ENCODE results near the gene PKDREJ. TPM values are rescaled to one million over a fixed set of nuclear protein-coding genes. Genes with fewer than 3 reads are reported as not detected.

Gene PKDREJ
- total and polyA plus RNA-seq, 2 experiments from 2014 or later: not detected

DNA sequence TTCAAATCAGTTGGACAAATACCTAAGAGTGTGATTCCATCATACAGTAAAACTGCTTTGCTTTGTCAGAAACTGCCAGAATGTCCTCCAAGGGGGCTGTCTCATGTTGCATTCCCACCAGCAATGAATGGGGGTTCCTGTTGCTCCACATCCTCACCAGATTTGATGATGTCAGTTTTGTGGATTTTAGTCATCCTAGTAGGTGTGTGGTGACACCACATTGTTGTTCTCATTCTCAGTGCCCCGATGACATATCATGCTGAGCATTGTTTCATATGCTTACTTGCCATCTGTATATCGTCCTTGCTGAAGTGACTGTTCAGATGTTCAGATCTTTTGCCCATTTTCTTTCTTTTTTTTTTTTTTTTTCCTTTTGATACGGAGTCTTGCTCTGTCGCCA is 50.1 kb downstream of the PKDREJ start:
- DNase-seq (ENCODE audit: low spot score) (no peak), ATAC-seq (no peak)
- no peak overlapping the region for H3K4me2 ChIP-seq
- TF ChIP-seq EZH2 (IDR thresholded peaks at IDR 0.05; ENCODE audit: low read depth, unreplicated experiment): no peak
- TF ChIP-seq POLR2AphosphoS5 (IDR thresholded peaks at IDR 0.05; ENCODE audit: low read depth): no peak
- no peak for TF ChIP-seq STAT1 (IDR thresholded peaks at IDR 0.05; ENCODE audit: unreplicated experiment)
- TF ChIP-seq, protein P1, sequence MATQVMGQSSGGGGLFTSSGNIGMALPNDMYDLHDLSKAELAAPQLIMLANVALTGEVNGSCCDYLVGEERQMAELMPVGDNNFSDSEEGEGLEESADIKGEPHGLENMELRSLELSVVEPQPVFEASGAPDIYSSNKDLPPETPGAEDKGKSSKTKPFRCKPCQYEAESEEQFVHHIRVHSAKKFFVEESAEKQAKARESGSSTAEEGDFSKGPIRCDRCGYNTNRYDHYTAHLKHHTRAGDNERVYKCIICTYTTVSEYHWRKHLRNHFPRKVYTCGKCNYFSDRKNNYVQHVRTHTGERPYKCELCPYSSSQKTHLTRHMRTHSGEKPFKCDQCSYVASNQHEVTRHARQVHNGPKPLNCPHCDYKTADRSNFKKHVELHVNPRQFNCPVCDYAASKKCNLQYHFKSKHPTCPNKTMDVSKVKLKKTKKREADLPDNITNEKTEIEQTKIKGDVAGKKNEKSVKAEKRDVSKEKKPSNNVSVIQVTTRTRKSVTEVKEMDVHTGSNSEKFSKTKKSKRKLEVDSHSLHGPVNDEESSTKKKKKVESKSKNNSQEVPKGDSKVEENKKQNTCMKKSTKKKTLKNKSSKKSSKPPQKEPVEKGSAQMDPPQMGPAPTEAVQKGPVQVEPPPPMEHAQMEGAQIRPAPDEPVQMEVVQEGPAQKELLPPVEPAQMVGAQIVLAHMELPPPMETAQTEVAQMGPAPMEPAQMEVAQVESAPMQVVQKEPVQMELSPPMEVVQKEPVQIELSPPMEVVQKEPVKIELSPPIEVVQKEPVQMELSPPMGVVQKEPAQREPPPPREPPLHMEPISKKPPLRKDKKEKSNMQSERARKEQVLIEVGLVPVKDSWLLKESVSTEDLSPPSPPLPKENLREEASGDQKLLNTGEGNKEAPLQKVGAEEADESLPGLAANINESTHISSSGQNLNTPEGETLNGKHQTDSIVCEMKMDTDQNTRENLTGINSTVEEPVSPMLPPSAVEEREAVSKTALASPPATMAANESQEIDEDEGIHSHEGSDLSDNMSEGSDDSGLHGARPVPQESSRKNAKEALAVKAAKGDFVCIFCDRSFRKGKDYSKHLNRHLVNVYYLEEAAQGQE (IDR thresholded peaks at IDR 0.05; ENCODE audit: unreplicated experiment): no peak
- TF ChIP-seq EZH2phosphoT487 (IDR thresholded peaks at IDR 0.05; ENCODE audit: unreplicated experiment): no peak
- TF ChIP-seq ZNF114 (CRISPR knock-in tag; IDR thresholded peaks at IDR 0.05): no peak
- no peak for TF ChIP-seq NANOG (IDR thresholded peaks at IDR 0.05; ENCODE audit: borderline replicate concordance)
- TF ChIP-seq, protein P2, sequence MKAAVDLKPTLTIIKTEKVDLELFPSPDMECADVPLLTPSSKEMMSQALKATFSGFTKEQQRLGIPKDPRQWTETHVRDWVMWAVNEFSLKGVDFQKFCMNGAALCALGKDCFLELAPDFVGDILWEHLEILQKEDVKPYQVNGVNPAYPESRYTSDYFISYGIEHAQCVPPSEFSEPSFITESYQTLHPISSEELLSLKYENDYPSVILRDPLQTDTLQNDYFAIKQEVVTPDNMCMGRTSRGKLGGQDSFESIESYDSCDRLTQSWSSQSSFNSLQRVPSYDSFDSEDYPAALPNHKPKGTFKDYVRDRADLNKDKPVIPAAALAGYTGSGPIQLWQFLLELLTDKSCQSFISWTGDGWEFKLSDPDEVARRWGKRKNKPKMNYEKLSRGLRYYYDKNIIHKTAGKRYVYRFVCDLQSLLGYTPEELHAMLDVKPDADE (IDR thresholded peaks at IDR 0.05): no peak
- no peak for TF ChIP-seq ZNF331 (CRISPR knock-in tag; IDR thresholded peaks at IDR 0.05; ENCODE audit: low read depth)
- TF ChIP-seq JUNB (IDR thresholded peaks at IDR 0.05; ENCODE audit: unreplicated experiment): no peak
- TF ChIP-seq, protein P3, sequence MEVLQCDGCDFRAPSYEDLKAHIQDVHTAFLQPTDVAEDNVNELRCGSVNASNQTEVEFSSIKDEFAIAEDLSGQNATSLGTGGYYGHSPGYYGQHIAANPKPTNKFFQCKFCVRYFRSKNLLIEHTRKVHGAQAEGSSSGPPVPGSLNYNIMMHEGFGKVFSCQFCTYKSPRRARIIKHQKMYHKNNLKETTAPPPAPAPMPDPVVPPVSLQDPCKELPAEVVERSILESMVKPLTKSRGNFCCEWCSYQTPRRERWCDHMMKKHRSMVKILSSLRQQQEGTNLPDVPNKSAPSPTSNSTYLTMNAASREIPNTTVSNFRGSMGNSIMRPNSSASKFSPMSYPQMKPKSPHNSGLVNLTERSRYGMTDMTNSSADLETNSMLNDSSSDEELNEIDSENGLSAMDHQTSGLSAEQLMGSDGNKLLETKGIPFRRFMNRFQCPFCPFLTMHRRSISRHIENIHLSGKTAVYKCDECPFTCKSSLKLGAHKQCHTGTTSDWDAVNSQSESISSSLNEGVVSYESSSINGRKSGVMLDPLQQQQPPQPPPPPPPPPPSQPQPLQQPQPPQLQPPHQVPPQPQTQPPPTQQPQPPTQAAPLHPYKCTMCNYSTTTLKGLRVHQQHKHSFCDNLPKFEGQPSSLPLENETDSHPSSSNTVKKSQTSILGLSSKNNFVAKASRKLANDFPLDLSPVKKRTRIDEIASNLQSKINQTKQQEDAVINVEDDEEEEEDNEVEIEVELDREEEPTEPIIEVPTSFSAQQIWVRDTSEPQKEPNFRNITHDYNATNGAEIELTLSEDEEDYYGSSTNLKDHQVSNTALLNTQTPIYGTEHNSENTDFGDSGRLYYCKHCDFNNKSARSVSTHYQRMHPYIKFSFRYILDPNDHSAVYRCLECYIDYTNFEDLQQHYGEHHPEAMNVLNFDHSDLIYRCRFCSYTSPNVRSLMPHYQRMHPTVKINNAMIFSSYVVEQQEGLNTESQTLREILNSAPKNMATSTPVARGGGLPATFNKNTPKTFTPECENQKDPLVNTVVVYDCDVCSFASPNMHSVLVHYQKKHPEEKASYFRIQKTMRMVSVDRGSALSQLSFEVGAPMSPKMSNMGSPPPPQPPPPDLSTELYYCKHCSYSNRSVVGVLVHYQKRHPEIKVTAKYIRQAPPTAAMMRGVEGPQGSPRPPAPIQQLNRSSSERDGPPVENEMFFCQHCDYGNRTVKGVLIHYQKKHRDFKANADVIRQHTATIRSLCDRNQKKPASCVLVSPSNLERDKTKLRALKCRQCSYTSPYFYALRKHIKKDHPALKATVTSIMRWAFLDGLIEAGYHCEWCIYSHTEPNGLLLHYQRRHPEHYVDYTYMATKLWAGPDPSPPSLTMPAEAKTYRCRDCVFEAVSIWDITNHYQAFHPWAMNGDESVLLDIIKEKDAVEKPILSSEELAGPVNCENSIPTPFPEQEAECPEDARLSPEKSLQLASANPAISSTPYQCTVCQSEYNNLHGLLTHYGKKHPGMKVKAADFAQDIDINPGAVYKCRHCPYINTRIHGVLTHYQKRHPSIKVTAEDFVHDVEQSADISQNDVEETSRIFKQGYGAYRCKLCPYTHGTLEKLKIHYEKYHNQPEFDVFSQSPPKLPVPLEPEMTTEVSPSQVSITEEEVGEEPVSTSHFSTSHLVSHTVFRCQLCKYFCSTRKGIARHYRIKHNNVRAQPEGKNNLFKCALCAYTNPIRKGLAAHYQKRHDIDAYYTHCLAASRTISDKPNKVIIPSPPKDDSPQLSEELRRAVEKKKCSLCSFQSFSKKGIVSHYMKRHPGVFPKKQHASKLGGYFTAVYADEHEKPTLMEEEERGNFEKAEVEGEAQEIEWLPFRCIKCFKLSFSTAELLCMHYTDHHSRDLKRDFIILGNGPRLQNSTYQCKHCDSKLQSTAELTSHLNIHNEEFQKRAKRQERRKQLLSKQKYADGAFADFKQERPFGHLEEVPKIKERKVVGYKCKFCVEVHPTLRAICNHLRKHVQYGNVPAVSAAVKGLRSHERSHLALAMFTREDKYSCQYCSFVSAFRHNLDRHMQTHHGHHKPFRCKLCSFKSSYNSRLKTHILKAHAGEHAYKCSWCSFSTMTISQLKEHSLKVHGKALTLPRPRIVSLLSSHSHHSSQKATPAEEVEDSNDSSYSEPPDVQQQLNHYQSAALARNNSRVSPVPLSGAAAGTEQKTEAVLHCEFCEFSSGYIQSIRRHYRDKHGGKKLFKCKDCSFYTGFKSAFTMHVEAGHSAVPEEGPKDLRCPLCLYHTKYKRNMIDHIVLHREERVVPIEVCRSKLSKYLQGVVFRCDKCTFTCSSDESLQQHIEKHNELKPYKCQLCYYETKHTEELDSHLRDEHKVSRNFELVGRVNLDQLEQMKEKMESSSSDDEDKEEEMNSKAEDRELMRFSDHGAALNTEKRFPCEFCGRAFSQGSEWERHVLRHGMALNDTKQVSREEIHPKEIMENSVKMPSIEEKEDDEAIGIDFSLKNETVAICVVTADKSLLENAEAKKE (CRISPR knock-in tag; IDR thresholded peaks at IDR 0.05): no peak
- TF ChIP-seq, protein P4, sequence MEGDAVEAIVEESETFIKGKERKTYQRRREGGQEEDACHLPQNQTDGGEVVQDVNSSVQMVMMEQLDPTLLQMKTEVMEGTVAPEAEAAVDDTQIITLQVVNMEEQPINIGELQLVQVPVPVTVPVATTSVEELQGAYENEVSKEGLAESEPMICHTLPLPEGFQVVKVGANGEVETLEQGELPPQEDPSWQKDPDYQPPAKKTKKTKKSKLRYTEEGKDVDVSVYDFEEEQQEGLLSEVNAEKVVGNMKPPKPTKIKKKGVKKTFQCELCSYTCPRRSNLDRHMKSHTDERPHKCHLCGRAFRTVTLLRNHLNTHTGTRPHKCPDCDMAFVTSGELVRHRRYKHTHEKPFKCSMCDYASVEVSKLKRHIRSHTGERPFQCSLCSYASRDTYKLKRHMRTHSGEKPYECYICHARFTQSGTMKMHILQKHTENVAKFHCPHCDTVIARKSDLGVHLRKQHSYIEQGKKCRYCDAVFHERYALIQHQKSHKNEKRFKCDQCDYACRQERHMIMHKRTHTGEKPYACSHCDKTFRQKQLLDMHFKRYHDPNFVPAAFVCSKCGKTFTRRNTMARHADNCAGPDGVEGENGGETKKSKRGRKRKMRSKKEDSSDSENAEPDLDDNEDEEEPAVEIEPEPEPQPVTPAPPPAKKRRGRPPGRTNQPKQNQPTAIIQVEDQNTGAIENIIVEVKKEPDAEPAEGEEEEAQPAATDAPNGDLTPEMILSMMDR (conservative IDR thresholded peaks at IDR 0.05; ENCODE audit: low read depth in 2 of 2): no peak
- no peak for TF ChIP-seq CREB1 (CRISPR knock-in tag; IDR thresholded peaks at IDR 0.05; ENCODE audit: low read depth)
- 0 out of 2 replicates have a peak, but pooled peaks cover 5% of the 10 kb centered on the region for H3K36me3 ChIP-seq (ENCODE audit: insufficient read depth)
- H3F3A ChIP-seq (replicated peaks; ENCODE audit: low read depth): no peaks in the 10 kb centered on the region
- Mint-ChIP-seq H3K27ac (no peak overlapping the region), H3K27me3 (ENCODE audit: insufficient read depth, low read depth, poor library complexity) (peaks cover 11% of the 10 kb centered on the region), H3K36me3 (ENCODE audit: low read depth) (peaks cover 36% of the 10 kb centered on the region), H3K4me1 (no peaks in the 10 kb centered on the region), H3K9me3 (peaks cover 52% of the 10 kb centered on the region), H3K4me3 (no peak overlapping the region)
- H3K4me3 ChIP-seq: no peak overlapping the region
- no peak overlapping the region for H2AFZ ChIP-seq
- no peaks in the 10 kb centered on the region for H3K9me2 ChIP-seq (ENCODE audit: insufficient read depth)
- no peaks in the 10 kb centered on the region for H3K4me1 ChIP-seq (ENCODE audit: insufficient read depth)
- no peak overlapping the region for H3K27ac ChIP-seq (ENCODE audit: low read depth)
- no peaks in the 10 kb centered on the region for H4K20me1 ChIP-seq (replicated peaks; ENCODE audit: insufficient read depth)
- H3K27me3 ChIP-seq (ENCODE audit: insufficient read depth): no peaks in the 10 kb centered on the region
- no peaks in the 10 kb centered on the region for H3K79me2 ChIP-seq (replicated peaks; ENCODE audit: insufficient read depth)

All from GM23338 (cell line).